Fibroblast of the aortic adventitia (primary cell): ENCODE results near the gene DPEP1. TPM values are rescaled to one million over a fixed set of nuclear protein-coding genes. Genes with fewer than 3 reads are reported as not detected.

Experiments
- DNase-seq: peaks from one replicate; pipeline ENCODE4 v3.0.0-alpha.2; 2010; ENCODE audit warnings: low read depth
- H3K4me3 ChIP-seq: 2 replicates; pipeline ENCODE4 v1.5.1; 2011; ENCODE audit warnings: low read depth, mild to moderate bottlenecking, control low read depth, low read length, moderate library complexity
- total RNA-seq: library from RNA; depleted of rRNA; stranded (reverse); fragments of >200 nt; gene quantifications from 2 replicates; pipeline ENCODE4 v1.2.3, GENCODE V29; 2012; ENCODE audit warnings: low replicate concordance
- TF ChIP-seq, protein P1 (sequence below): IDR thresholded peaks from 2 replicates; pipeline ENCODE4 v1.5.1; 2011; ENCODE audit warnings: mild to moderate bottlenecking, low read length, control low read depth, inconsistent platforms; ENCODE audit not compliant: insufficient read depth

The DPEP1 gene
- total RNA-seq, 1 donor: not detected

DNA sequence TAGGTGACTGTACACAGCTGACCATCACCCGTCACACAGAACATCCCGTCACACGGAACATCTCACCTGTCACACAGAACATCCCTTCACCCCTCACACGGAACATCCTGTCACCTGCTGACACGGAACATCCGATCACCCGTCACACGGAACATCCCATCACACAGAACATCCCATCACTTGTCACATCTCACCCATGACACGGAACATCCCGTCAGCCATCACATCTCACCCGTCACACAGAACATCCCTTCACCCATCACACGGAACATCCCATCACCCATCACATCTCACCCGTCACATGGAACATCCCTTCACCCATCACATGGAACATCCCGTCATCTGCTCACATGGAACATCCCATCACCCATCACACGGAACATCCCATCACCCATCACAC lies 34.1 kb upstream of the DPEP1 start:
- no peak overlapping the region for H3K4me3 ChIP-seq

DNA sequence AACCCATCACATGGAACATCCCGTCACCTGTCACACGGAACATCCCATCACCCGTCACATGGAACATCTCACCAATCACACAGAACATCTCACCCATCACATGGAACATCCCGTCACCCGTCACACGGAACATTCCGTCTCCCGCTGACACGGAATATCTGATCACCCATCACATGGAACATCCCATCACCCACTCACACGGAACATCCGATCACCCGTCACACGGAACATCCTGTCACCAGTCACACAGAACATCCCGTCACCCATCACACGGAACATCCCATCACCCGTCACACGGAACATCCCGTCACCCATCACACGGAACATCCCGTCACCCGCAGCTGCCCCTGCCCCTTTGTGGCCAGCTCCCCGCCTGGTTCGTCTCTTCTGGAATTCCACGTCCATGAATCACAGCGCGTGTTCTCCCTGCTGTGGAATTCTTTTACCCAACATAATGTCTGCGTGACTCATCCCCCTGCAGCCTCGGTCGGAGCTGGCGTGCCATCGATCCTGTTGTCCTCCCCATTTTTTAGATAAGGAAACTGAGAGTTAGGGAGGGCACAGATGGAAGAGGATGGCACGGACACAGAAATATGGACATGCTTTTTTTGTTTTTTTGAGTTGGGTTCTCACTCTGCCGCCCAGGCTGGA lies 32.3 kb upstream of the DPEP1 start:
- H3K4me3 ChIP-seq: no peak overlapping the region
- DNase-seq: peak; percentile 96
- TF ChIP-seq, protein P1, sequence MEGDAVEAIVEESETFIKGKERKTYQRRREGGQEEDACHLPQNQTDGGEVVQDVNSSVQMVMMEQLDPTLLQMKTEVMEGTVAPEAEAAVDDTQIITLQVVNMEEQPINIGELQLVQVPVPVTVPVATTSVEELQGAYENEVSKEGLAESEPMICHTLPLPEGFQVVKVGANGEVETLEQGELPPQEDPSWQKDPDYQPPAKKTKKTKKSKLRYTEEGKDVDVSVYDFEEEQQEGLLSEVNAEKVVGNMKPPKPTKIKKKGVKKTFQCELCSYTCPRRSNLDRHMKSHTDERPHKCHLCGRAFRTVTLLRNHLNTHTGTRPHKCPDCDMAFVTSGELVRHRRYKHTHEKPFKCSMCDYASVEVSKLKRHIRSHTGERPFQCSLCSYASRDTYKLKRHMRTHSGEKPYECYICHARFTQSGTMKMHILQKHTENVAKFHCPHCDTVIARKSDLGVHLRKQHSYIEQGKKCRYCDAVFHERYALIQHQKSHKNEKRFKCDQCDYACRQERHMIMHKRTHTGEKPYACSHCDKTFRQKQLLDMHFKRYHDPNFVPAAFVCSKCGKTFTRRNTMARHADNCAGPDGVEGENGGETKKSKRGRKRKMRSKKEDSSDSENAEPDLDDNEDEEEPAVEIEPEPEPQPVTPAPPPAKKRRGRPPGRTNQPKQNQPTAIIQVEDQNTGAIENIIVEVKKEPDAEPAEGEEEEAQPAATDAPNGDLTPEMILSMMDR: no peak

More for the DNA sequence above, 34.1 kb upstream of the DPEP1 start:
- DNase-seq: no peak
- TF ChIP-seq, protein P1: no peak

DNA sequence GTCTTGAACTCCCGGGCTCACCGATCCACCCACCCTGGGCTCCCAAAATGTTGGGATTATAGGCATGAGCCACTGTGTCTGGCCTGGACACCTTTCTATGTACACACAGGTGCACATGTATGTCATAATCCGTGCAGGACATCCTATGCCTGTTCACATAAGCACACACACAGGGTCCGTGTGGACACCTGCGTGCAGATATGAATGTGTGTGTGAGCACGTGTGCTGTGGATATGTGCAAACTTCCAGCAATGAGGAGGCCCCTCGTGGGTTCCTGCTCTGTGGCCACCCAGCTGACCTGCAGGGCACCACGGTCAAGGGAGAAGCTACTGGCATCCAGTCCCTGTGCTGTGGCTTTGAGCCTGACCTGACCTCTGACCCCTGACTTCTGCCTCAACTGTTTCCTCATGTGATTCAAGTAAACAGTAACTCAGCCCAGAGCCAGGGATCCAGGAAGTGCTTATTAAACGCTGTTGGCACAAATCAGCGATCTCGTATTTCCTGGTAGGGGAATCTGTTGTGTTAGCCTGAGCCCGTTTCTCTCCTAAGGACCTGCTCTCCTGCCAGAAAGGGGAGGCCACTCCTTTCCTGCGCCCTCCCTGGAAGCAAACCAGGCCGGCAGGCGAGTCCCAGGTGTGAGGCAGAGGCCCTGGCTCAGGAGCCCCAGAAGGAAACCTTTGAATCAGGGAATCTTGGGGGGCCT lies 31.4 kb upstream of the DPEP1 start:
- DNase-seq: peak; percentile 75
- TF ChIP-seq, protein P1: no peak
- no peak overlapping the region for H3K4me3 ChIP-seq

DNA sequence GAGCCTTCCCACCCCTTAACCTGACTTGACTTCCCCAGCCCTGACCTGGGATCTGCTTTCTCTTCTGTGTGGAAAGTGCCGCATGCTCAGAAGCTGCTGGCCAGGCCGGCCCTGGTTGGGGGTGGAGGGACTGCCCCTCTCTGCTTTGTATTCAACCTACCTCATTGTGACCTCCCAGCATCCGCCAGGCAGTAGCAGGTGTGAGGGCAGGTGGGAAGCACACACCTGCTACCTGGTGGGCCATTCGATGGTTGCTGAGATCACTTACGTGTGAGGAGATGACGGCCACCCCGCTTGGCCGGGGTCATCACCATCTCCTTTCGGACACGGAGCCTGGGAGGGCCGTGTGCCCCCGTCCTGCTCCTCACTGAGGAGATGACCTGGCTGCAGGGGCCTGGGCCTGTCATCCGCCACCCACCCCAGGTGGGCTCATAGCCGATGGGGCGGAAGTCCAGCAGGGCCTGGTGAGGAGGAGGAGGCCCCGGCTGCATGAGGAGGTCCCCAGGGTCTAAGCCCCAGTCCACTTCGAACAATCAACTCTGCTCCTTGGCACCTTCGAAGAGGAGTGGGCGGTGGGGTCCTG lies 30.7 kb upstream of the DPEP1 start:
- TF ChIP-seq, protein P1: no peak
- H3K4me3 ChIP-seq: no peak overlapping the region
- DNase-seq: no peak

DNA sequence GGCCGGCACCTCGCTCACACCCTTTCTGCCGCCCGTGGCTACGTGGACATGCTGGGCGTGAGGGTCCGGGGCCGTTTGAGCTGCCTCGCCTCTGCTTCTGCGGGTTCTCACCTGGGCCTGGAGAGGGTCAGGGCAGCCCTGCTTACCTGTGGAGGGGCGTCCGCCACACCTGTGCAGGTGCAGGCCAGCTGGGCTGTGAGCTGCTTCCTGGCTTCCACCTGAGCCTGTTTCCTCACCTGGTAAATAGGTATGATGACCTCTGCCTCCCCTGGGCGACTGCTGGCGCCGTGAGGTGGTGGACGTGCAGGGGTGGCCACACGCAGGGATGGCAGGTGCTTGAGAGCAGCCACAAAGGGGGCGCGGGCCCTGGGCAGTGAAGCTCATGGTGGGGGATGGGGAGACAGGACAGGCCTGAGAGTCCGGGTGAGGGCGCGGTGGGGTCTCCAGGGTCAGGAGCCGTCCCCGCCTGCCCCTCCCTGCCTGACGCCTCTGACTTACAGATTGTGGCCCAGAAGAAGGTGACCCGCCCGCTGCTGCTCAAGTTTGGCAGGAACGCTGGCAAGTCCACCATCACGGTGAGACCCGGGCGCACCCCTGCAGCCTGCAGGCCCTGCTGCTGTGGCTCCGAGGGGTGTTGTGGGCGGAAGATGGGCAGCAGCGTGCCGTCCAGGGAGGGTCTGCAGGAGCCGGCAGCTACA lies 30.1 kb upstream of the DPEP1 start:
- no peak overlapping the region for H3K4me3 ChIP-seq
- DNase-seq: no peak
- TF ChIP-seq, protein P1: no peak

DNA sequence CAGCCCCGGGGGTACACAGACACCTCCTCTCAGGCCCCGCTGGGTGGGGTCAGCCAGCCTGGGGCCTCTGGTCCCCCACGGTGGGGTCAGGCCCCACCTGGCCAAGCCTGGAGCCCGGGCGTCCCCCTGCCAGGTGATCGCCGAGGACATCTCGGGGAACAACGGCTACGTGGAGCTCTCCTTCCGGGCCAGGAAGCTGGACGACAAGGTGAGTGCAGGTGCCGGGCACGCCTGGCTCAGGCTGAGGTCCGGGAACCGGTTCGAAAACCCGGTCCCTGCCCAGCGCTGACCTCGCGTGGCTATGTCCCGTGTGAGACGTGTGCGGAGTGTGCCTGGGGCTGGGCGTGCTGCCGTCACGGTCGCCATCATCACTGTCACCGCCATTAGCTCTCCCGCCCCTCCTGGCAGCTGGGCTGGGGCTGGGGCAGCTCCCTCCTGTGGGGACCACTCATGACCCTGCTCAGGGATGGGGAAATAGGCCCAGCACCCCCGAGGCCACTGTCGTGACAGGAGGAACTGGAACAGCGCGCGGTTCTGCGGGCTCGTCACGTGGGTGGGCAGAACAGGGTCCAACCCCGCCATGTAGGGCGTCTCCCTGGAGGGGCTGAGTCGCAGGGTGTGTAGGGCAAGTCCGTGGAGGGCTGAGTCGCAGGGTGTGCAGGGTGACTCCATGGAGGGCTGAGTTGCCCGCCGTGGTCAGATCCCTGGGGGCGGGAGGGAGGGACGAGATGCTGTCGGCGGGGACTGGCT lies 29.4 kb upstream of the DPEP1 start:
- TF ChIP-seq, protein P1: no peak
- H3K4me3 ChIP-seq: no peak overlapping the region
- DNase-seq: no peak
